GM19397 (cell line): ENCODE measurements around the gene SH3PXD2A.

Experiments used
- ATAC-seq: cut with Tn5 transposase; IDR thresholded peaks from one replicate; pipeline ENCODE4 v1.9.1; 2021; ENCODE audit warnings: mild to moderate bottlenecking, moderate library complexity; ENCODE audit not compliant: unreplicated experiment

Gene SH3PXD2A

GRCh38 chr10:103855424-103855823 lies at the start of gene SH3PXD2A:
SH3PXD2A (minus strand) TSS chr10:103855576; CDS start chr10:103855266, 310 bp downstream.
- no peak for ATAC-seq

- ATAC-seq = no peak
Observed at GRCh38 chr10:103901299-103901698, 45.9 kb upstream of the SH3PXD2A start.

- ATAC-seq = no peak
Observed at GRCh38 chr10:103899312-103899711, 43.9 kb upstream of the SH3PXD2A start.

- ATAC-seq = no peak
Observed at GRCh38 chr10:103897241-103897774, 41.9 kb upstream of the SH3PXD2A start.

GRCh38 chr10:103896225-103896624 lies 40.8 kb upstream of the SH3PXD2A start:
- ATAC-seq = no peak

- no peak for ATAC-seq
Observed at GRCh38 chr10:103895411-103896186, 40.2 kb upstream of the SH3PXD2A start.

- no peak for ATAC-seq
Observed at GRCh38 chr10:103894441-103894864, 39.1 kb upstream of the SH3PXD2A start.

- ATAC-seq = no peak
Observed at GRCh38 chr10:103893817-103894216, 38.4 kb upstream of the SH3PXD2A start.

GRCh38 chr10:103892181-103892580 lies 36.8 kb upstream of the SH3PXD2A start:
- no peak for ATAC-seq

- ATAC-seq = no peak
Observed at GRCh38 chr10:103890688-103891087, 35.3 kb upstream of the SH3PXD2A start.

- ATAC-seq = no peak
Observed at GRCh38 chr10:103890194-103890658, 34.9 kb upstream of the SH3PXD2A start.

GRCh38 chr10:103889121-103889720 lies 33.8 kb upstream of the SH3PXD2A start:
- no peak for ATAC-seq

GRCh38 chr10:103888113-103888841 lies 32.9 kb upstream of the SH3PXD2A start:
- no peak for ATAC-seq

- no peak for ATAC-seq
Observed at GRCh38 chr10:103885617-103886016, 30.2 kb upstream of the SH3PXD2A start.

- no peak for ATAC-seq
Observed at GRCh38 chr10:103884681-103885139, 29.3 kb upstream of the SH3PXD2A start.

- no peak for ATAC-seq
Observed at GRCh38 chr10:103882285-103883007, 27.1 kb upstream of the SH3PXD2A start.

GRCh38 chr10:103881416-103882284 lies 26.3 kb upstream of the SH3PXD2A start:
- no peak for ATAC-seq

- ATAC-seq = no peak
Observed at GRCh38 chr10:103879831-103880230, 24.5 kb upstream of the SH3PXD2A start.

GRCh38 chr10:103879409-103879808 lies 24.0 kb upstream of the SH3PXD2A start:
- no peak for ATAC-seq

- ATAC-seq = no peak
Observed at GRCh38 chr10:103877861-103878260, 22.5 kb upstream of the SH3PXD2A start.
